Spleen (tissue), 11 donors: Measurements from ENCODE around the gene PLG. TPM values are rescaled to one million over a fixed set of nuclear protein-coding genes. Genes with fewer than 3 reads are reported as not detected.
"Not testable (repeated sequence)": the region's sequence is repeated elsewhere in the genome, so short reads cannot be mapped to it uniquely, and the experiment has no call there.

ENCODE experiments used
- DNase-seq: peaks from one replicate; pipeline ENCODE4 v3.0.0-alpha.2; 2020
- H3K27ac ChIP-seq, 8 donors: fragments of 200-600 bp; sonication (generic) in 7 of 8; 1 replicate in 4 of 8; 2 replicates in 4 of 8; pipeline versions ENCODE4 v1.5.0 to v1.8.0; 2016 to 2021; ENCODE audit warnings: inconsistent platforms in 4 of 8, mild to moderate bottlenecking in 4 of 8, moderate library complexity in 1 of 8
- H3K27me3 ChIP-seq, 7 donors: fragments of 200-600 bp; sonication (generic) in 6 of 7; replicated peaks in 1 of 7; 1 replicate in 4 of 7; 2 replicates in 3 of 7; pipeline versions ENCODE4 v1.5.0 to v1.8.0; 2016 to 2021; ENCODE audit warnings: inconsistent platforms in 3 of 7, mild to moderate bottlenecking in 1 of 7
- H3K36me3 ChIP-seq, 6 donors: fragments of 200-600 bp; sonication (generic) in 5 of 6; 1 replicate in 4 of 6; 2 replicates in 2 of 6; pipeline versions ENCODE4 v1.5.0 to v1.8.0; 2016 to 2021; ENCODE audit warnings: inconsistent platforms in 2 of 6
- H3K4me1 ChIP-seq, 6 donors: fragments of 200-600 bp; sonication (generic) in 5 of 6; 1 replicate in 3 of 6; 2 replicates in 3 of 6; pipeline versions ENCODE4 v1.5.0 to v1.8.0; 2016 to 2021; ENCODE audit warnings: inconsistent platforms in 3 of 6
- H3K4me3 ChIP-seq, 8 donors: fragments of 200-600 bp; sonication (generic) in 7 of 8; 1 replicate in 4 of 8; 2 replicates in 4 of 8; pipeline versions ENCODE4 v1.5.0 to v1.8.0; 2016 to 2021; ENCODE audit warnings: inconsistent platforms in 4 of 8, mild to moderate bottlenecking in 4 of 8, moderate library complexity in 2 of 8
- H3K9me3 ChIP-seq, 8 donors: fragments of 200-600 bp; sonication (generic) in 7 of 8; 1 replicate in 4 of 8; 2 replicates in 4 of 8; pipeline versions ENCODE4 v1.5.0 to v1.8.0; 2016 to 2021; ENCODE audit warnings: inconsistent platforms in 4 of 8
- CTCF ChIP-seq, 11 experiments: fragments of 200-600 bp in 7 of 11; fragments of 450-650 bp in 4 of 11; sonication (generic) in 4 of 11; IDR thresholded peaks in 8 of 11; conservative IDR thresholded peaks in 3 of 11; 1 replicate in 7 of 11; 2 replicates in 4 of 11; pipeline versions ENCODE4 v1.4.0 to v1.8.0; 2016 to 2021; ENCODE audit warnings: antibody characterized with exemption in 11 of 11, inconsistent platforms in 4 of 11, mild to moderate bottlenecking in 1 of 11
- POLR2A ChIP-seq, 3 donors: fragments of 450-650 bp; IDR thresholded peaks; one replicate each; pipeline ENCODE4 v1.5.1; 2017; ENCODE audit warnings: antibody characterized with exemption in 3 of 3, mild to moderate bottlenecking in 1 of 3
- POLR2AphosphoS5 ChIP-seq, 3 donors: sonication (generic); formaldehyde crosslinking; IDR thresholded peaks; one replicate each; pipeline ENCODE4 v1.5.1; 2017; ENCODE audit warnings: antibody characterized with exemption in 3 of 3
- WGBS, 5 donors: extraction: QIAGEN DNeasy Blood & Tissue Kit in 3 of 5; methylation state at CpG; one replicate each; pipeline versions ENCODE4 v1.1.5 to v1.1.7; 2013 to 2018; 5-methylcytosine and 5-hydroxymethylcytosine counted together
- intact Hi-C: fragments of 100-400 bp; cut with DNase I; formaldehyde crosslinking; loops from one replicate; pipeline ENCODE4 v1.15.0; 2023; ENCODE audit warnings: low total_unique reads
- polyA plus RNA-seq, 3 donors: library from polyadenylated mRNA; stranded (reverse); fragments of 200-250 nt; gene quantifications; one replicate each; pipeline ENCODE4 v1.2.1, GENCODE V29; 2013
- total RNA-seq, 7 donors: library from RNA; depleted of rRNA in 3 of 7; stranded (reverse); fragments of >200 nt in 3 of 7; fragmentation: NEBNext Ultra II Directional in 4 of 7; extraction: Animal tissue kit (Norgen Biotek cat#: 25700) in 4 of 7; gene quantifications; one replicate each; pipeline versions ENCODE4 v1.1.0 to v1.2.1, GENCODE V29; 2016 to 2021
- donor health status: healthy with polysubstance abuse.
- donor health status: DM: no; HTN: no; CAD: no; lungs with moderate emphysema.
- donor health status: DM: no; HTN: no; CAD: no.
- donor health status: Bipolar disorder and iron deficiency.
- donor health status: healthy.
- donor health status: DM: no; HTN: no; CAD: no.
- donor health status: DM: yes; HTN: yes; CAD: no.

Gene PLG
- total and polyA plus RNA-seq, 10 donors, result 0.46 to 0.57 TPM; not detected in 8

GRCh38 chr6:160768101-160768500 is 66.1 kb downstream of the PLG start:
- intact Hi-C loops, result no loop called here
- DNase-seq, result no peak
- H3K9me3 ChIP-seq, result no peaks in the 10 kb centered on the region
- TF ChIP-seq CTCF (IDR thresholded peaks at IDR 0.05 in 8 of 11, conservative IDR thresholded peaks at IDR 0.05 in 3 of 11) (no peak), POLR2A (IDR thresholded peaks at IDR 0.05) (no peak), POLR2AphosphoS5 (IDR thresholded peaks at IDR 0.05) (no peak)
- H3K4me1 ChIP-seq, result peaks cover 0 to 15% (median 11%) of the 10 kb centered on the region in 6 donors
- no peaks in the 10 kb centered on the region for H3K36me3 ChIP-seq
- 87 to 93% (median 88%) methylated on average over 8 of the region's 8 CpGs for WGBS, 5 donors
- no peak overlapping the region for H3K27ac ChIP-seq
- peaks cover 0 to 35% (median 14%) of the 10 kb centered on the region in 7 donors for H3K27me3 ChIP-seq
- H3K4me3 ChIP-seq, result no peak overlapping the region

GRCh38 chr6:160774399-160774798 is 72.4 kb downstream of the PLG start:
- H3K4me1 ChIP-seq, result no peaks in the 10 kb centered on the region
- H3K27ac ChIP-seq, result no peak overlapping the region
- DNase-seq, result no peak
- TF ChIP-seq POLR2A (IDR thresholded peaks at IDR 0.05) (no peak), CTCF (IDR thresholded peaks at IDR 0.05 in 8 of 11, conservative IDR thresholded peaks at IDR 0.05 in 3 of 11) (no peak), POLR2AphosphoS5 (IDR thresholded peaks at IDR 0.05) (no peak)
- H3K4me3 ChIP-seq, result no peak overlapping the region
- WGBS, 5 donors, result 80 to 89% (median 84%) methylated on average over 4 of the region's 4 CpGs
- H3K36me3 ChIP-seq, result no peaks in the 10 kb centered on the region
- peaks cover 0 to 4% (median 0%) of the 10 kb centered on the region in 7 donors for H3K27me3 ChIP-seq
- intact Hi-C loops, result no loop called here
- H3K9me3 ChIP-seq, result peaks cover 0 to 6% (median 0%) of the 10 kb centered on the region in 8 donors

- no peaks in the 10 kb centered on the region for H3K36me3 ChIP-seq
- no peak for TF ChIP-seq POLR2A (IDR thresholded peaks at IDR 0.05)
- no peak for TF ChIP-seq CTCF (IDR thresholded peaks at IDR 0.05 in 8 of 11, conservative IDR thresholded peaks at IDR 0.05 in 3 of 11)
- no peak for TF ChIP-seq POLR2AphosphoS5 (IDR thresholded peaks at IDR 0.05)
- peaks cover 0 to 8% (median 0%) of the 10 kb centered on the region in 8 donors for H3K9me3 ChIP-seq
- intact Hi-C loops, result no loop called here
- 59 to 80% (median 72%) methylated on average over 6 of the region's 6 CpGs for WGBS, 5 donors
- no peaks in the 10 kb centered on the region for H3K27me3 ChIP-seq
- no peaks in the 10 kb centered on the region for H3K4me1 ChIP-seq
- DNase-seq, result no peak
- no peak overlapping the region for H3K27ac ChIP-seq
- no peak overlapping the region for H3K4me3 ChIP-seq
Measured at GRCh38 chr6:160775792-160776580, 73.9 kb downstream of the PLG start.

- H3K36me3 ChIP-seq, intact Hi-C loops, H3K4me3 ChIP-seq, H3K27me3 ChIP-seq, DNase-seq, H3K4me1 ChIP-seq, H3K27ac ChIP-seq, H3K9me3 ChIP-seq: not testable (repeated sequence)
- WGBS, 5 donors, result 80 to 96% (median 95%) methylated on average over 6 of the region's 6 CpGs
Measured at GRCh38 chr6:160779095-160779494, 77.1 kb downstream of the PLG start.

GRCh38 chr6:160780656-160781055 is 78.6 kb downstream of the PLG start:
- intact Hi-C loops, DNase-seq, H3K4me3 ChIP-seq, H3K27ac ChIP-seq, H3K36me3 ChIP-seq, H3K4me1 ChIP-seq, H3K27me3 ChIP-seq, H3K9me3 ChIP-seq: not testable (repeated sequence)
- WGBS, 5 donors, result 84 to 94% (median 91%) methylated on average over 3 of the region's 3 CpGs
